Stimulated activated naive CD4-positive, alpha-beta T cell treated with Interleukin-2 at 50 U/mL for 16 hours (primary cell): ENCODE results near the gene EPHA4.
"Not testable (repeated sequence)": the region's sequence is repeated elsewhere in the genome, so short reads cannot be mapped to it uniquely, and the experiment has no call there.

Experiments used
- DNase-seq: peaks from one replicate; lab custom pipeline; 2025; lab: John Stamatoyannopoulos, UW

Gene EPHA4

GRCh38 chr2:221539246-221539645, 32.9 kb downstream of the EPHA4 start:
- no peak for DNase-seq

- DNase-seq, result no peak
Observed at GRCh38 chr2:221535824-221536223, 36.3 kb downstream of the EPHA4 start.

- DNase-seq, result no peak
Observed at GRCh38 chr2:221533299-221533698, 38.8 kb downstream of the EPHA4 start.

- DNase-seq, result no peak
Observed at GRCh38 chr2:221532641-221533040, 39.5 kb downstream of the EPHA4 start.

GRCh38 chr2:221530653-221531037, 41.5 kb downstream of the EPHA4 start:
- DNase-seq, result no peak

GRCh38 chr2:221529943-221530652, 42.0 kb downstream of the EPHA4 start:
- no peak for DNase-seq

GRCh38 chr2:221529177-221529942, 42.7 kb downstream of the EPHA4 start:
- DNase-seq, result no peak

- no peak for DNase-seq
Observed at GRCh38 chr2:221527776-221528309, 44.3 kb downstream of the EPHA4 start.

- DNase-seq, result no peak
Observed at GRCh38 chr2:221524158-221524557, 47.9 kb downstream of the EPHA4 start.

- no peak for DNase-seq
Observed at GRCh38 chr2:221521233-221521845, 50.8 kb downstream of the EPHA4 start.

- DNase-seq, result no peak
Observed at GRCh38 chr2:221518935-221519625, 53.0 kb downstream of the EPHA4 start.

- no peak for DNase-seq
Observed at GRCh38 chr2:221518201-221518934, 53.7 kb downstream of the EPHA4 start.

GRCh38 chr2:221517696-221518151, 54.4 kb downstream of the EPHA4 start:
- peak; percentile 68 for DNase-seq

- DNase-seq, result no peak
Observed at GRCh38 chr2:221517146-221517695, 54.9 kb downstream of the EPHA4 start.

- DNase-seq, result no peak
Observed at GRCh38 chr2:221515864-221516263, 56.2 kb downstream of the EPHA4 start.

GRCh38 chr2:221514305-221515040, 57.6 kb downstream of the EPHA4 start:
- DNase-seq, result no peak

- DNase-seq, result no peak
Observed at GRCh38 chr2:221513232-221513631, 58.9 kb downstream of the EPHA4 start.

GRCh38 chr2:221511325-221511724, 60.8 kb downstream of the EPHA4 start:
- not testable (repeated sequence) for DNase-seq

- DNase-seq, result no peak
Observed at GRCh38 chr2:221506469-221506868, 65.6 kb downstream of the EPHA4 start.

- DNase-seq, result no peak
Observed at GRCh38 chr2:221505605-221506004, 66.5 kb downstream of the EPHA4 start.
